DMS 273 treated with DMSO at 0.1 percent for 48 hours (cell line): ENCODE measurements around the gene TEDC1.

Experiments used
- DNase-seq: peaks from one replicate; lab custom pipeline; 2025; lab: John Stamatoyannopoulos, UW

Gene TEDC1, protein sequence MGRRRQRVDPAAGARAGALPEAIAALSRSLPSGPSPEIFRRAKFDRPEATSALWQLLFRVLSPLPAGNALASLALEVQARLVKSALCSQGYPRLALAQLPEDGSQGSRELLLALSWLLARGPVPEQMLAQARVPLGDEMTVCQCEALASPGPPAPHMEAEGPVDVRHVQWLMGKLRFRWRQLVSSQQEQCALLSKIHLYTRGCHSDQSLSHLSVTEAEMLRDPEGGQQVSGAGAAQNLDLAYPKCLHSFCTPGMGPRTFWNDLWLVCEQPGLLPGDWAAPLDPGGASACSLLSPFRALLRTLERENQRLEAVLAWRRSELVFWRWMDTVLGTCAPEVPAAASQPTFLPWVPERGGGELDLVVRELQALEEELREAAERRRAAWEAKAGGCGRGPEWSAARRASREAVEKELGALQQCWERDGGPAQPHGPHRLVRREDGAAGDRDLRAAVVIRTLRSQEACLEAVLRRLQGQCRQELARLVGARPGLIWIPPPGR

DNA sequence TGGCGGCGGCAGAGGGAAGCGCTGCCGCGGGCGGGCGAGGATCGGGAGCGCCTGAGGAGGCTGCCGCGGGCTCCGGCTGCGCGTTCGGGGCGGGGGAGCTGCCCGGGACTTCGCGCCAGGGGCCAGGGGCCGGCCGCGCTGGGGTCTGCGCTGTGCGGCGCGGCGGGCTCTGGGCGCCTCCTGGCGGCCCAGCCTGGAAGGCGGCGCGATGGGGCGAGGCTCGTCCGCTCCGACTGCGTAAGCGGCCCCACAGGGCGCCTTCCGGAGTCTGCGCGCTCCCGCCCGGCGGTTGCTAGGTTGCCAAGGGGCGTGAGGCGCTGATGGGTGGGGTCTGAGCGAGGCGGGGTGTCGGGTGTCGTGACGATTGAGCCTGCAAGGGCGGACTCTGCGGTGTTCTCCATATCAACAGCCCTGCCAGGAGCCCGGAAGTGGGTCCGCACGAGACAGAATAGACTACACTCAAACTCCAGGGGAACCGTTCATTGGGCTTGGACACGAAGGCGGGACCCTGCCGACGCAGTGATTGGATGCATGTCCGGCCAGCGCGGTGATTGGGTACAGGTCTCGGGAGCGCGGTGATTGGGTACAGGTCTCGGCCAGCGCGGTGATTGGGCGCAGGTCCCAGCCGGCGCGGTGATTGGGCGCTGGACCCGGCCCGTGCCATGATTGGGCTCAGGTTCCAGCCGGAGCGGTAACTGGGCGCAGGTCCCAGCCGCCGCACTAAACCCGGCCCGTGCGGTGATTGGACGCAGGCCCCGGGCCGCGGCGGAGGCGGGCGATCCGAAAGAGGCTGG lies at the start of gene TEDC1:
TEDC1 (plus strand) TSS at position 675 of the 794 bp plus-strand sequence. CDS start 130 bp downstream, outside the sequence.
- DNase-seq = peak; percentile 99

DNA sequence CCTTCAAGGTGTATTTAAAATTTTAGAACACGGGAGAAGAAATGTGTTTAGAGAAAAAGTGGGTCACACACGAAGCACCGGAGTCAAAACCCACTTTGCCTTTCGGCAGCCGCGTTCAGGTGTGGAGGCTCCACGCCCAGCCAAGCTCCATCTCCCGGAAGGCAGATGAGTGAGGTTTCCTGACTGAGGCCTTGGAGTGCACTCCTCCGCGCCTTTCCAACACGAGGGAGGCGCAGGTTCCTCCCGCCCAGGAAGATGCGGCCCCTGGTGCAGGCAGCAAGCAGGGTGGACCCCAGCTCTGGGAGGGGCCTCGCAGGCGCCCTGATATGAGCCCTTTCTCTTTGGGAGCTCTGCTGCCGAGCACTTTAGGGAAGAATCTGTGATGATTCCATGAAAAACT lies 48.9 kb upstream of the TEDC1 start:
- no peak for DNase-seq

DNA sequence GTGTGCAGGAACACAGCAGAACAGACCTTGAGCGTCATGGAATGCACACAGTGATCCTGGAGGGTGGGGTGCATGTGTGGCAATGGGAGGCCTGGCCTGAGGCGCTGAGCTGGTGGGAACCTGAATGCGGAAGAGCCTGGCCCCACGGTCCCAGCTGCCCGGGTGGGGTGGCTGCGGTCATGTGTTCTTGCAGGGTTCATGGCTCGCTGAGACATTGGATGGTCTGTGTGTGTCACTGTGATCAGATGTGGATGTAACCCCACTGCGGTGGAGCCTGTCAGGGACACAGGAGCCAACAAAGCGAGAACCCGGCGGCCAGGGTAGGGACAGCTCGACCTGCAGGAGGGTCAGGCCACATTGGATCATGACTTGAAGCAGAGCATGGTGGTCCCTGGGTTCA lies 48.2 kb upstream of the TEDC1 start:
- DNase-seq = no peak

DNA sequence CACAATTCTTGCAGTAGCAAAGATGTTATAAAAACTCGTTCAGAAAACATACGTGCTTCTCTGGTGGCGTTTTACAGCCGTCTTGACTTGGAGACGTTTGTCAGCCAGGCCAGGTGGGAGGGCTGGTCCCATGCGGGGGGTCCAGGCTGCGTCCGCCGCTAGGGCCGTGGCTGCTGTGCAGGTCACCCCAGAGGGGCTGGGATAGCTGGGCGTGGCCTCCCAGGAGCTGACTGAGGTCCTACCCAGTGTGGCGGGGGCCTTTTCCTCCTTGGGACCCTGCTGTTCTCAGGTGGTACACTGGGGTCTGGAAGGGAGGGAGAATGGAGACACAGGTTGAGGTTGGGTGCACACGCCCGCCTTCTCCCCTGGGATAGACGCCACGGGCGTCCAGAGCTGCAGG lies 46.2 kb upstream of the TEDC1 start:
- no peak for DNase-seq

DNA sequence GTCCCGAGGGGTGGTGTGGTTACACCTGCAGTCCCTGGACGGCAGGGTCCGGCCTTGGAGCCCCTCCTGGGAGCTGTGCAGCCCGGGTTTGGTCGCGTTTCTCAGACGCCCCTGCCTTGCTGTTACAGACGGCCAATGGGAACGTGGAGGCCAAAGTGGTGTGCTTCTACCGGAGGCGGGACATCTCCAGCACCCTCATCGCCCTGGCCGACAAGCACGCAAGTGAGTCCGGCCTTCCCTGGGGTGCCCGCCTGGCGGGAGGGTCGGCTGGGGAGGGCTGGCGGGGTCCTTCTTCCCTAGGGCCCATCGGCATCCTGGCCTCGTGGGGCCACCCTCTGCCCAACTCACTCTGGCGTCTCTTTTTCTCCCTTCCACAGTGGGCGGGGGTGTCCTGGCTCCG lies 45.8 kb upstream of the TEDC1 start:
- DNase-seq = no peak

DNA sequence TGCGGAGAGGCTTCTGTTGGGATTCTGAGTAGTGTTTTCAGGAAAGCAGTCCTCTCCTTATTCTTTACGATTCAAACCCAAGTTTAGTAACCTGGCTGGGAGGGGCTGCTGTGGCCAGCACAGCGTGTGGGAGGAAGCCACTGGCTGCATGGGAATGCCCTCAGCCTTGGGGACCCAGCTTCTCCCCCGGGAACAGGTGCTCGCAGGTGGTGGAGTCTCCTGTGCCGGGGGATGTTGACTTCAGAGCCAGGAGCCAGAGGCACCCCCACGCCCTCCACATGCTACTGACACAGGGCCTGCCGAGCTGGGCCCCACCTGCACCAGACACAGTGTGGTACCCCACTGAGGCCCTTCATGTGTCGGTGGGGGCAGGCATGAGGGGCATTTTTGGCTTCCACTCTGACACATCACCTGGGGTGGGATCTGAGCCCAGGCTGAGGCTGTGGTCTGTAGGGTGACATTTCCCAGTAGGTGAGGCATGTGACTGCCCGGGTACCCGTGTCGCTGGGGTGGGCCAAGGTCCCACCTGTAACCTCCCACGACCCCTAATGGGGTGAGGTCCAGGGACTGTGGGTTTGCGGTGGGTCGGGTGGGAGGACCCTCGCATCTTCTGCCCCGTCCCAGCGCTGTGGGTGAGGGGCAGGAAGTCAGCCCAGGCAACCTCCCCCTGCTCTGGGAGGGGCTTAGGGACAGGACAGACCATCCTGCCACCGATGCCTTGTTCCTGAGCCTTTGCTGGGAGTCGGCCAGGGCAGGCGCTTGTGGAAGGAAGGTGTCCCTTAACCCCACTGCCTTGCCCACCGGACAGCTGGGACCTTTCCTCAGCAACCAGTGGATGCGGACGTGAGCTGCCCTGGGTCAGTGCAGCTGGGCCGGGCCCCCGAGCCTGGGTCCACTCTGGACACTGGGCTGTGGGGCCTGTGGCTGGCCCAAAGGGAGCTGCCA lies 44.9 kb upstream of the TEDC1 start:
- no peak for DNase-seq

DNA sequence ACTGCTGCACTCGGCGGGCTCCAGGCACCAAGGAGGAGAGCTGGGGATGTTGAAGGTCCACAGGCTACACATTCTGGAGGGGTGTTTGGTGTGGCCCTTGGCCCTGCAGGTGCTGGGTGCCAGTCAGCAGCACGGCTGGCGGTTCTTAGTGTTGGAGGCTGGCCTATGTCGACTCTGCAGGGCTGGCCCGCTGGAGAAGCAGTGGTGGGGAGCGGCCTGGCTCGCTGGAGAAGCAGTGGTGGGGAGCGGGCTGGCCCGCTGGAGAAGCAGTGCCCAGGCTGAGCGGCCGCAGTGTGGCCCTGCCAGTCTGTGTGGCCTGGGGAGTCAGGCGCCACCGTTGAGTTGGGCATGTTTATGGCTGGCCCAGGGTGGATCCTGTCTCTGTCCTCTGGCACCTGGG lies 44.1 kb upstream of the TEDC1 start:
- no peak for DNase-seq

DNA sequence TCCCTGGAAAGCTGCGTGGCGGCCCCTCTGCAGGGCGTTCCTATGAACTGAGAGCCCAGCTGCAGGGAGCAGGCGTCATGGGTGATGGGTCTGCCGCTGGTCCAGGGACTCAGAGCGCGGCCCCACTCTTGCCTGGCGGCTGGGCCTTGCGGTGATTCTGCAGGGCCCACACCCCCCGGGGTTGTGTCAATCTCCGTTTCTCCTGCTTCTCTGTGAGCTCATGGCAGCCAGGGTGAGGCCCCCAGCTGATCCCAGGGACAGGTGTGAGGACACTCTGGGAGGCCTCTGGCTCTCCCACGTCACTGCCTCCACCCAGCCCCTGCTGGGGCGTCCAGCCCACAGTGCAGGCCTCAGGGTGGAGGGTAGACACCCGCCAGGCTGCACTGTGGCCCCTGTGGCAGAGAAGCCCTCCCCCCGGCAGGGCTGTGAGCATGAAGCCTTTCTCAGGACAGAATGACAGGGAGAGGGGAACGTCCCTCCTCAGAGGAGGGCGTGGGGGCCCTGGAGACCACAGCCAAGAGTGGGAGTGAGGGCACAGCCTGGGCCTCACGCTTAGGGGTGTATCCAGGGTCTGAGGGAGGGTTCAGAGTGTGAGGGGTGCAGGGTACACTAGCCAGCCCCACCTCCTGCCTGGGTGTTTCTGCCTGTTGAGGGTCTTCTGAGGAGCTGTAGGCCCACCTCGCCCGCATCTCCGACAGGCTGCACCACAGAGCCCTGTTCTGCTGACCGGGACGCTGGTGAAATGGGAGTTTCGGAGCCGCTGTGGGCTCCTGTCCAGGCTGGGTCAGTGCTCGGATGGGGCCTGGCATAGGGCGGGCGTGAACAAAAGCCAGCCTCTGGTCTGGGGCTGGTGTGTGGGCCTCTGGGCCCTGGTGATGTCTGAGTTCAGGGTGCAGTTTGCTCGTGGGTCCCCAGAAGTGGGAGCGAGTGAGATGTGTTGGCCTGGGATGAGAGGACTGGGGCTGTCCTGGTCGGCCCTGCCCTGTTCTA lies 43.1 kb upstream of the TEDC1 start:
- no peak for DNase-seq

DNA sequence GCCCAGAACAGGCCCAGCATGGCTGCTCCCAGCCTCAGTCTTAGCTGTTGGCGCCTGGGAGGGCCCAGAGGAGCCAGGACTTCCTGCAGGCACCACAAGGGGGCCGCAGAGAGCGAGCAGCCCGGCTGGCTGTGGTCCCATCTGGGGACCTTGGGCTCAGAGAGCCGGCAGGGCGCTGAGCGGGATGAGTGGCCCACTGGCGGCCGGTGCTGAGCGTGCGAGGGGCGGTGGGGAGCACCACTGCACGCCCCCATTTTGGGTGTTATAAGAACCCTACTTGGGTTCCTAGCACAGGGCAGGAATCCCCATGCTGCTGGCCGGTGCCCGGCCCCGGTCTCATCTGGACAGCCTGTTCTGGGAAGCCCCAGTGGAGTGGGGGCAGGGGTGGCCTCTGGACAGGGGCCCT lies 42.3 kb upstream of the TEDC1 start:
- DNase-seq = no peak

DNA sequence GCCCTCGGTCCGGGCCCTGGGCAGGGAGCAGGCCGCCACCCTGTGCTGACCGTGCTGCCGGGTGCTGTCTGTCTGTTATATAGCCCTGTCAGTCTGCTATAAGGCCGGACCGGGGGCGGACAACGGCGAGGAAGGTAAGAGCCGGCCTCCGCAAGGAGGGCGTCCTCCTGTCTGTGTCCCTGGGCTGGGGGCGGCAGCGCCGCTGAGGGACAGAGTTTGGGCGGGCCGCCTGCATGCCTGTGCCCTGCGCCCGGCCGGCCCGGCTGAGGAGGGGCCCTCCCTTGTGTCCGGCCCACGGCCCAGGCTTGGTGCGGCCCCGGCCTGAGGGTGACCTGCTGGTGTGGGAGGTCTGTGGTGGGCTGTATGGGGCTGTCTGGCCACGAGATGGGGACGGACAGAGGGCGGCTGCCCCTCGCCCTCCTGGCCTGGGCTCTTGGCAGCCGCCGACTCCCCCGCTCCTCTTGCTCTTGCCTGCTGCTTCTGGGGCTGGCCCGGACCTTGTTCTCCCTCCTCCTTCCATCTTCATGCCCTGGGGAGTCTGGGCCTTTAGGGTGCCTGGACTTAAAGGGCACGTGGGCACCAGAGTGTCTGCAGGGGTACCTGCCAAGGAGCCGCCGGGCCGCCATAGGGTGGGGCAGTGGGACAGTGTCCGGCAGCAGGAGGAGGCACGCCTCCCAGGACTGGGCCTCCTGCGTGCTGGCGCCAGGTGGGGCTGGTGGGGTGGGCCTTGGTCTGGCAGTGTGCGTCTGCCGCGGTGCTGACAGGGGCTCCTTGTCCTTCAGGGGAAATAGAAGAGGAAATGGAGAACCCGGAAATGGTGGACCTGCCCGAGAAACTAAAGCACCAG lies 41.5 kb upstream of the TEDC1 start:
- DNase-seq = no peak

DNA sequence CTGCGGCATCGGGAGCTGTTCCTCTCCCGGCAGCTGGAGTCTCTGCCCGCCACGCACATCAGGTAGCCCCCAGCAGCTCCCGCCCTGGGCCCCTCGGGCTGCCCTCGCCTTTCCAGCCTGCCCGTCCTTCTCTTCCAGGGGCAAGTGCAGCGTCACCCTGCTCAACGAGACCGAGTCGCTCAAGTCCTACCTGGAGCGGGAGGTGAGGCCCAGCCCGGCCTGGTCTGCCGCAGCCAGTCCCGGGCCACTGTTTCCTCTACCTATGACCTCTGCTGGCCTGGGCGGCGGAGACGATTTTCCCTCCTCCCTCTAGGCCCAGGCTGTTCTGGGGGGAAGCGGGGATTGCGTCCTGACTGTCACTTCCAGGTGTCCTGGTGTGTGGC lies 40.9 kb upstream of the TEDC1 start:
- no peak for DNase-seq

DNA sequence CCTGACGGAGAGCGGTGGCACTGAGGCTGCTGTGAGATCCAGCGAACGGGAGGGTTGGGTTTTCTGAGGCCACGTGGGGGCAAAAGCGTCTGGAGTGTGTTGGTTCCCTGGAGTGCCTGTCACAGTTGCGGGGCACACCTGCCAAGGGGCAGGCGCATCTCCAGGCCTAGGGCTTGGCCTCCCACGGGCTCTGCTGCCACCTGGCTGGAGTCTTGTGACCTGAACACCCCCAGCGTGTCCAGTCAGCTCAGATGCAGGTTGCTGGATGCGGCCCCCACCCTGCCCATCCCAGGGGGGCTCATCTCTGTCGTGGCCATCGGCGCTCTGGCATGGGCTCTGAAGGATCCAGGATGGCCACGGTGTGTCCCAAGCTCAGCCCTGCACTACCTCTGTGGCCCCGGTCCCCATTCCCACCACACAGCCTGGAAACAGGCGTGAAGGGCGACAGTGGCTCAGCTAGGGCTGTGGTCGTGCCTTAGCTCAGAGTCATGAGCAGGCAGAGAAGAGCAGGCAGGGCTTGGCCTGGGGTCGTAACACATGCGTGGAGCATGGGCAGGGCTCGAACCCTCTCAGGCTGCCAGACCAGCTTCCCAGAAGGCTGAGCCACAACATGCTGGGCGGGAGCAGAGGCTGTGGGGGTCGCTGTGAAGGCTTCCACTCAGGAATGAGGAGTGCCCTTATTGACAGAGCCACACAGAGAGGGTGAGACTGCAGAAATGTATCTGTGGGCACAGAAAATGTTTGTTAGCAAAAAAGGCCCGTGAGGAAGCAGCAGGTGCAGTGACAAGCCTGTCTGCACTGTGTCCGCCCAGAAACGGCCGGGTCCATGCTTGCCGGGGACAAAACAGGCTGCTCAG lies 40.0 kb upstream of the TEDC1 start:
- no peak for DNase-seq

DNA sequence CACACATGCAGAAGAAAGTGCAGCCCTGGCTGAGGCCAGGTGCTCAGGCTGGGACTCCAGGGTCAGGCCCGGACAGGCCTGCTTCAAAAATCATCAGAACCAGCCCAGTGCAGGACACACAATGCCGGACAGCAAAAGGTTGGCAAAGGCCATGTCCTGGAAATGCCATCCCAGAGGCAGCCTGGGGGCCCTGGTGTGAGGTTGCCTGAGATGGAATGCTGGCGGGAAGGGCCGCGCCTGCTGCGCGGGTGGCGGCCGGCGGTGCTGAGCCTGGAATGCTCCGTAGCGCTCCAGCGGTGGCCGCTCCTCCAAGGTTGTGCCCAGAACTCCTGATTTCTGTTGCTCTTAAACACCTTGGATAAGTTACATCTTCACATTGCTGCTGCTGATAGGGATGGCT lies 38.1 kb upstream of the TEDC1 start:
- no peak for DNase-seq

DNA sequence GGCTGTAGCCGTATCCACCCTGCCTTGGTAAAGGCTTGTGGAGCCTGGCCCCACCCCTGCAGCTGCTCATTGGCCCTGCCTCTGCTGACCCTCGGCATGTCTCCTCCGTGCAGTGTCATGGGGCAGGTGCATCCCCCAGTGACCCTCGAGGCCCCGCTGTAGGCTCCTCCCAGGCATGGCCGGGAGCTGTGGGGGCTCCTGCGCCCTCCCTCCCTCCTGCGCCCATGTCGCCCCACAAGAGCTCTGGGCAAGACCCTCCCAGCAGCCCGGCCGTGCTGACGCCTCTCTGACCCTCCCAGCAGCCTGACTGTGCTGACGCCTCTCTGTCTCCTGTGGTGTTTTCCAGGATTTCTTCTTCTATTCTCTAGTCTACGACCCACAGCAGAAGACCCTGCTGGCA lies 37.2 kb upstream of the TEDC1 start:
- no peak for DNase-seq

DNA sequence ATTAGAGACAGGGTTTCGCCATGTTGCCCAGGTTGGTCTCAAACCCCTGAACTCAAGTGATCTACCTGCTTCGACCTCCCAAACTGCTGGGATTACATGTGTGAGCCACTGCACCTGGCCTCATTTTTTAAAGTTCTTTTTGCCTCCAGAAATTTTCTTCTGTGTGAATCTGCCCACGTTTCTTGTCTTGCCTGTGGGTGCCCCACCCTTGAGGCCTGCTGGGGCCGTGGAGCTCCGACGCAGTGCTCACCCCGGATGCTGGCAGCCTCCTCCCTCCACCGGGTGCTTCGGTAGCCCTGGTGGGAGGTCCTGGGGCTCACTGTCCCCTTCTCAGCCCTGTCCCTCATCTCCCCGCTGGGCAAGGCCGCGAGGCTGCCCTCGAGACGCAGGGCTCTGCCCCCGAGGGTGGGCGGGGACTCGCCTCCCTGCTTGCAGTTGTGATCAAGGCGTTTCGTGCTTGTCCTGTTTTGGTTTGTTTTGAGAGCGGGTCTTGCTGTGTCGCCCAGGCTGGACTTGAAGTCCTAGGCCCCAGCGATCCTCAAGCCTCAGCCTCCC lies 35.9 kb upstream of the TEDC1 start:
- DNase-seq = no peak

DNA sequence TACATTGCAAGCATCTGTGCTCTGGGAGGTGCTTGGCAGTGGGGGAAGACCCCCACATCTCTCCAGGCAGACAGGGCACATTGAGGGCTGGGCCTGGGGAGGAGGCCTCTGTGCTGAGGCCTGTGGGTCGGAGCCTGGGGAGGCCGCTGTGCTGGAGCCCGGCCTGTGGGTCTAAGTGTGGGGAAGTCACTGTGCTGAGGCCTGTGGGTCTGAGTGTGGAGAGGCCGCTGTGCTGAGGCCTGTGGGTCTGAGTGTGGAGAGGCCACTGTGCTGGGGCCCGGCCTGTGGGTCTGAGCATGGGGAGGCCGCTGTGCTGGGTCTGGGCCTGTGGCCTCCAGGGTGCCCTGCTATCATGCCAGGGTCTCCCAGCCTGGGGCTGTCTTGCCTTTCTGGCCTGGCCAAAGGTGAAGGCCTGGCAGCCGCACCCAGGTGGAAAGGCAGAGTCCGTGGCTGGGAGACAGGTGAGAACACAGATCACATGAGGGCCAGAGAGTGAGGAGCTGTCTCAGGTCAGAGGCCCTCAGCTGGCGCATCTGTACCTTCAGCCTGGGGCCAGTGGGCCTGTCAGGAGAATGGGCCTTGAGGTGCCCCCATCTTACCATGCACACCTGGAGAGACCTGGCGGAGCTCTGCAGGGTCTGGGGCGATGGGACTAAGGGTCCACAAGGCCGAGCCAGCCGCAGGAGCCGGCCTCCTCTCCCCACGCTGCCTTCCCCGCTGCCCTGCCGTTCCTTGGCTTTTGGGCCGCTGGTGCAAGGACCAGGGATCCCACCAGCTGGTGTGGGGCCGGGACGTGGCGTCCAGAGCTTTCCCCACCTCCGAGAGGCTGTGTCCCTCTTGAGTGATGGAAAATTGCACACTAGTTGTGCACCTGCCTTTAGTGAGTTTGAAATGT lies 35.0 kb upstream of the TEDC1 start:
- DNase-seq = no peak

DNA sequence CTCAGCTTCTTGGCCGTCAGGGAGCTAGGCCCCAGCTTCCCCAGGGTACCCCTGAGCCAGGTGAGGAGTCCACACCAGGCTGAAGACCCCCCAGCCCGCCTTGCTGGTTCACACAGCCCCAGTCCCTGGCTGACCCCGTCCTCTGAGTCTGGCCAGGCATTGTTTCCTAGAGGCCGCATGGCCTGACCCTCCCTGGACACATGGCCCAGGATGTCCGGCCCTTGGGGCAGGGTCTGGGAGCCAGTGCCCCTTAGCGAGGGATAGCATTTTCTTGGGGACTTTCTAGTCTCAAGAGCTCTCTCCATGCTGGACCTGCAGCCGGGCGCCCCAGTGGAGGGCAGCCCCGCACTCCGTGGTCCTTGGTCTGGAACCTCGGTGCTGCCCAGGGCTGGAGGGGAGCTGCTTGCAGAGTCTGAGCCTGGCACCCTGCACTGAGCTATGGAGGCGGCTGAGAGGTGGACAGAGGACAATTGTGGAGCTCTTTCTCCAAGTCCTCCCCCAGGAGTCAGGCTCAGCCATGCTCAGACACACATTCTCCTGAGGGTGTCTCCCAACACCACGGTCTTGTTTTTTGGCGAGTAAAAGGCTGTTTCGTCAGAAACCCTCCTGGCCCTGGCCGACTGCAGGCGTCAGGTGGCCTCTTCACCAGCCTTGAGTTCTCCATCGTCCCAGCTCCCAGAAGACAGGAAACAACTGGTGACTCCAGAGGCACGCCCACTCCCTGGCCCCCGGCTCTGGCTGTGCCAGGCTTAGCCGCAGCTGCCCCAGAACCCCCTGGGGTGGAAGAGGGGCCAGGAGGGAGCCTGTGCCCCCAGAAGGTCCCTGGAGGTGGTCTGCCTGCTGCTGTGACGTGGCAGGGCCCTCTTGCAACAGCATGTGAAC lies 34.1 kb upstream of the TEDC1 start:
- no peak for DNase-seq
